HG03025 (cell line): ENCODE measurements around the gene EOGT.

Source experiments
- ATAC-seq: cut with Tn5 transposase; IDR thresholded peaks from one replicate; pipeline ENCODE4 v1.9.1; 2021; ENCODE audit warnings: mild to moderate bottlenecking, moderate library complexity; ENCODE audit not compliant: unreplicated experiment, low FRiP score

EOGT gene

GRCh38 chr3:68963891-68964290, 49.6 kb downstream of the EOGT start:
- no peak for ATAC-seq

GRCh38 chr3:68963376-68963775, 50.1 kb downstream of the EOGT start:
- no peak for ATAC-seq

GRCh38 chr3:68958932-68959331, 54.6 kb downstream of the EOGT start:
- ATAC-seq = no peak

DNA sequence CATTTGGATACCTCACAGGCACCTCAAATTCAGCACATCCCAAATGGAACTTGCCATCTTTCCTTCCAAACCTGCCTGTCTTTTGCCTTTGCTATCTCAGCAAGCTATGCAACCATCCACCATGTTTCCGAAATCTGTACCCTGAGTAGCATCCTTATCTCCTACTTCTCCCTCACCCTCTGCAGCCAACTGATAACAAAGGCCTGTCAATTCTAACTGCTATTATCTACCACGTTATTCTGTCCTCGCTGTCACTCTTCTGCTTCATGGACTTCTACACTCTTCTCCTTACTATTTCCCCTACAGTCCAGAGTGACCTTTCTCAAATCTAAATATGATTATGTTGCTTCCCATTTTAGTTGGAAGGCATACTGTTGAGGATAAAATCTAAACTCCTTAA, 55.6 kb downstream of the EOGT start:
- no peak for ATAC-seq

- ATAC-seq = peak; percentile 75
Measured at GRCh38 chr3:68953816-68954444, 59.6 kb downstream of the EOGT start.

GRCh38 chr3:68945225-68945624, 68.3 kb downstream of the EOGT start:
- no peak for ATAC-seq

DNA sequence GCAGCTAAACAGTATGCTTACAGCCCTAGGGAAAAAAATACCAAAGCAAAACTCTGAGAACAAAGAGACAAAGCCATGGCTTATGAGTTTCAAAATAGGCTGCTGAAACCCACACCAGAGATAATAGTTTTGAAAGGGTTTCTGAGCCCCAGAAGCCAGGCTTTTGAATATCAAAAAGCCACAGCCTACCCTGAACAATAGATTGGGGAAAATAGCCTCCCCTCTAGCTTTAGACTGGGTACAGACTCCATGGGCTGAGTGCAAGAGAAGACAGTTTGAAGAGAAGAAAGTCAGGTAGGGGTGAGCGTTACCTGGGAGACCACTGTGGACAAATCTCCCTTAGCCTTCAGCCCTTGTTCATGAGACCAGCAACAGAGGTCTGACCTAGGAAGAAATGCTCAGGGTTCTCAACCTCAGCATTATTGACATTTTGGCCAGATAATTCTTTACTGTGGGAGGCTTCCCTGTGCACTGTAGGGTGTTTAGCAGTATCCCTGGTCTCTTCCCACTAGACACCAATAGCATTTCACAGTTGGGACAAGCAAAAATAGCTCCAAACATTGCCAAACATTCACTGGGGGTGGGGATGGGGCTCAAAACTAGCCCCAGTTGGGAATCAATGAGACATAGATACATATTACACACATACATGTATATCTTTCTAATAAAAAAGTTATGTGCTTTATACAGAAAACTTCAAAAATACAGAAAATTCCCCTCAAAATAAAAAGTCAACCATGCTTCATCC, 69.6 kb downstream of the EOGT start:
- no peak for ATAC-seq

DNA sequence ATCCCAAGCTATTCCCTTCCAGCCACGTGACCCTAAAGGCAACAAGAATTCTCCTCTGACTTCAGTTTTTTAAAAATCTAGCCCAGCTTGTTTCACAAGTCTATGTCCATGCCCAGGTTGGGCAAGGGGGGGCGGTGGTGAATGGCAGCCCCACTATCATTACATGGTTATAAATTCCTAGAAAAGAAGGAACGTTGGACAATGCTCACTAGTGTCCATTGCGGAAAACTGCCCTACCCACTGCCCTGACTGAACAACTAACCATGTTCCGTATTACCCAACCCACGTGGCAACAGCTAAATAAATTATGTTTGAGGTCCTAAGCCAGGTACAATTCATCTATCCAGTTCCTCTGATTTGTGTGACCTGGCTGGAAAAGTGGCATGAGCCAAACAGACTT, 72.4 kb downstream of the EOGT start:
- ATAC-seq = no peak

- ATAC-seq = no peak
Measured at GRCh38 chr3:68936856-68937255, 76.6 kb downstream of the EOGT start.

GRCh38 chr3:68935778-68936177, 77.7 kb downstream of the EOGT start:
- no peak for ATAC-seq

GRCh38 chr3:68931406-68932149, 81.9 kb downstream of the EOGT start:
- ATAC-seq = no peak
